GM12801 (cell line): ENCODE measurements around the gene UBE4A.

Experiments used
- TF ChIP-seq, protein P1 (sequence below): IDR thresholded peaks from one replicate; pipeline ENCODE4 v1.5.1; 2011; ENCODE audit warnings: control low read depth; ENCODE audit not compliant: insufficient read length; ENCODE audit errors: extremely low read depth

The UBE4A gene

GRCh38 chr11:118443590-118444218, 84.3 kb downstream of the UBE4A start:
- TF ChIP-seq, protein P1, sequence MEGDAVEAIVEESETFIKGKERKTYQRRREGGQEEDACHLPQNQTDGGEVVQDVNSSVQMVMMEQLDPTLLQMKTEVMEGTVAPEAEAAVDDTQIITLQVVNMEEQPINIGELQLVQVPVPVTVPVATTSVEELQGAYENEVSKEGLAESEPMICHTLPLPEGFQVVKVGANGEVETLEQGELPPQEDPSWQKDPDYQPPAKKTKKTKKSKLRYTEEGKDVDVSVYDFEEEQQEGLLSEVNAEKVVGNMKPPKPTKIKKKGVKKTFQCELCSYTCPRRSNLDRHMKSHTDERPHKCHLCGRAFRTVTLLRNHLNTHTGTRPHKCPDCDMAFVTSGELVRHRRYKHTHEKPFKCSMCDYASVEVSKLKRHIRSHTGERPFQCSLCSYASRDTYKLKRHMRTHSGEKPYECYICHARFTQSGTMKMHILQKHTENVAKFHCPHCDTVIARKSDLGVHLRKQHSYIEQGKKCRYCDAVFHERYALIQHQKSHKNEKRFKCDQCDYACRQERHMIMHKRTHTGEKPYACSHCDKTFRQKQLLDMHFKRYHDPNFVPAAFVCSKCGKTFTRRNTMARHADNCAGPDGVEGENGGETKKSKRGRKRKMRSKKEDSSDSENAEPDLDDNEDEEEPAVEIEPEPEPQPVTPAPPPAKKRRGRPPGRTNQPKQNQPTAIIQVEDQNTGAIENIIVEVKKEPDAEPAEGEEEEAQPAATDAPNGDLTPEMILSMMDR = no peak

- TF ChIP-seq, protein P1 = no peak
Measured at GRCh38 chr11:118447423-118447822, 88.0 kb downstream of the UBE4A start.

GRCh38 chr11:118448294-118448693, 88.9 kb downstream of the UBE4A start:
- TF ChIP-seq, protein P1 = no peak
